Endometrial microvascular endothelial cells (primary cell): ENCODE results near the gene CNOT3. TPM values are rescaled to one million over a fixed set of nuclear protein-coding genes. Genes with fewer than 3 reads are reported as not detected.
"Not testable (repeated sequence)": the region's sequence is repeated elsewhere in the genome, so short reads cannot be mapped to it uniquely, and the experiment has no call there.

ENCODE experiments used
- in situ Hi-C: cut with HindIII; loops from 2 replicates; pipeline ENCODE4 v1.10.0; 2017; ENCODE audit warnings: low sequenced_read_pairs, low pct_unique_long_range_greater_than_20kb; ENCODE audit errors: inconsistent ontology term
- total RNA-seq: library from RNA; depleted of rRNA; stranded (reverse); fragments of >200 nt; gene quantifications from one replicate; pipeline ENCODE4 v1.2.3, GENCODE V29; 2015; ENCODE audit errors: inconsistent ontology term

The CNOT3 gene
- 20.3 TPM for total RNA-seq

- in situ Hi-C loops = no loop called here
These were observed at the start of gene CNOT3 for GRCh38 chr19:54137699-54138488. Gene CNOT3 (plus strand): TSS chr19:54137762. CDS start chr19:54142979, 5,217 bp downstream.

GRCh38 chr19:54094426-54095000, 43.0 kb upstream of the CNOT3 start:
- in situ Hi-C loops = no loop called here

GRCh38 chr19:54095136-54095858, 42.3 kb upstream of the CNOT3 start:
- in situ Hi-C loops = no loop called here

GRCh38 chr19:54095859-54096616, 41.5 kb upstream of the CNOT3 start:
- in situ Hi-C loops = not testable (repeated sequence)

- in situ Hi-C loops = no loop called here
These were observed 40.9 kb upstream of the CNOT3 start for GRCh38 chr19:54096617-54097106.

- in situ Hi-C loops = no loop called here
These were observed 38.2 kb upstream of the CNOT3 start for GRCh38 chr19:54099190-54099902.

- in situ Hi-C loops = not testable (repeated sequence)
These were observed 37.7 kb upstream of the CNOT3 start for GRCh38 chr19:54099903-54100255.

GRCh38 chr19:54100561-54100960, 37.0 kb upstream of the CNOT3 start, which contains the start of gene OSCAR:
Gene OSCAR (minus strand): TSS chr19:54100803. CDS start chr19:54100792, 11 bp downstream.
- in situ Hi-C loops = no loop called here

GRCh38 chr19:54102421-54103169, 35.0 kb upstream of the CNOT3 start, which contains the start of gene NDUFA3:
Gene NDUFA3 (plus strand): TSS chr19:54102855. CDS start chr19:54102879, 24 bp downstream.
- in situ Hi-C loops = no loop called here

- in situ Hi-C loops = no loop called here
These were observed 32.4 kb upstream of the CNOT3 start for GRCh38 chr19:54104998-54105715.

GRCh38 chr19:54105796-54106195, 31.8 kb upstream of the CNOT3 start:
- in situ Hi-C loops = no loop called here

- in situ Hi-C loops = no loop called here
These were observed 30.8 kb upstream of the CNOT3 start for GRCh38 chr19:54106716-54107115.

- in situ Hi-C loops = no loop called here
These were observed 29.6 kb upstream of the CNOT3 start for GRCh38 chr19:54107876-54108490.

- in situ Hi-C loops = no loop called here
These were observed 29.1 kb upstream of the CNOT3 start for GRCh38 chr19:54108496-54108895.

GRCh38 chr19:54109651-54110050, 27.9 kb upstream of the CNOT3 start:
- in situ Hi-C loops = no loop called here

GRCh38 chr19:54114340-54115108, 23.0 kb upstream of the CNOT3 start:
- in situ Hi-C loops = no loop called here
